ENCODE measurements around the gene CABP7. TPM values are rescaled to one million over a fixed set of nuclear protein-coding genes. Genes with fewer than 3 reads are reported as not detected.

Gene CABP7
- total and polyA plus RNA-seq, 2 of the 13 experiments (the other 11 are each of a cell fraction or from before 2014, with no cell fraction given), result 0.08 TPM; not detected in 1

DNA sequence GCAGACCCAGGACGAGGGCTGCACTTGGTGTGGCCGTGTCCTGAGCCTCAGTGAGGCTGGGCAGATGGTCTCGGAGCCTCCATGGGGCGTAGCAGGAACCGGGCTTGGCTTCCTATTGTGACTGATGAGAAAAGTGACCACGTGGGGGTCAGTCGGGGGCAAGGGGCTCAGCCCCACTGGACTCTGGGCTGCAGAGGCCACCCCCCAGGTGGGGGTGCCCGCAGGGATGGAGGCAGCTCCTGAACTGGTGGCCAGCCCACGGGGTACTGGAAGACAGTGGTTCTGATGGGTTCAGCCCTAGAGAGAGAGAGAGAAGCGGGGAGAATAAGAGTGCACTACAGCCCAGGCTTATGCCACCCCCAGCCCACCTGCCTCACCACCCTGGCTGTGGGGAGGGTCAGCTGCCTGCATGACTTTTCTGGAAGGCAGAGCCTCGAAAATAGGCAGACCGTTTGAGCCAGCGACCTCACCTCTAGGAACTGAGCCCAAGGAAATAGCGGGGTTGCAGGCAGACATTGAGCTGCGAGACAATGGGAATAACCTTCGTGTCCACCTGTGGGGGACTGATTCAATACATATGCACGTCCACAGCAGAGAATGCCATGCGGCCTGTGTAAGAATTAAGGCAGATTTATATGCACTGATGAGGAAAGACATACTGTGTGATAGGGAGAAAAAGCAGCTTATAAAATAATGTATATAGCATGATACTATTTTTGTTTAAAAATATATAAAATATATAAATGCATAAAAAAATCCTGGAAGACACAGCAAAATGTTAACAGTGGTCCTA, 11.5 kb downstream of the CABP7 start:
- TF ChIP-seq ZNF577 (CRISPR knock-in tag; IDR thresholded peaks at IDR 0.05; ENCODE audit: borderline replicate concordance, low read depth), result no peak
- no peak for TF ChIP-seq ZNF44 (CRISPR knock-in tag; IDR thresholded peaks at IDR 0.05)
- no peak for TF ChIP-seq ZNF710 (CRISPR knock-in tag; IDR thresholded peaks at IDR 0.05; ENCODE audit: borderline replicate concordance)
- TF ChIP-seq, protein P1, sequence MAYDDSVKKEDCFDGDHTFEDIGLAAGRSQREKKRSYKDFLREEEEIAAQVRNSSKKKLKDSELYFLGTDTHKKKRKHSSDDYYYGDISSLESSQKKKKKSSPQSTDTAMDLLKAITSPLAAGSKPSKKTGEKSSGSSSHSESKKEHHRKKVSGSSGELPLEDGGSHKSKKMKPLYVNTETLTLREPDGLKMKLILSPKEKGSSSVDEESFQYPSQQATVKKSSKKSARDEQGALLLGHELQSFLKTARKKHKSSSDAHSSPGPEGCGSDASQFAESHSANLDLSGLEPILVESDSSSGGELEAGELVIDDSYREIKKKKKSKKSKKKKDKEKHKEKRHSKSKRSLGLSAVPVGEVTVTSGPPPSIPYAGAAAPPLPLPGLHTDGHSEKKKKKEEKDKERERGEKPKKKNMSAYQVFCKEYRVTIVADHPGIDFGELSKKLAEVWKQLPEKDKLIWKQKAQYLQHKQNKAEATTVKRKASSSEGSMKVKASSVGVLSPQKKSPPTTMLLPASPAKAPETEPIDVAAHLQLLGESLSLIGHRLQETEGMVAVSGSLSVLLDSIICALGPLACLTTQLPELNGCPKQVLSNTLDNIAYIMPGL (CRISPR knock-in tag; IDR thresholded peaks at IDR 0.05; ENCODE audit: borderline replicate concordance in 1 of 2, low read depth in 1 of 2), result no peak
- no peak for TF ChIP-seq ZBTB8A (CRISPR knock-in tag; IDR thresholded peaks at IDR 0.05; ENCODE audit: borderline replicate concordance, low read depth)
- no peak for TF ChIP-seq MAZ (IDR thresholded peaks at IDR 0.05; ENCODE audit: borderline replicate concordance, low read depth, low read length)
- no peak for TF ChIP-seq MAZ (CRISPR knock-in tag; IDR thresholded peaks at IDR 0.05; ENCODE audit: low read depth)
- no peak for TF ChIP-seq ZNF235 (CRISPR knock-in tag; IDR thresholded peaks at IDR 0.05; ENCODE audit: borderline replicate concordance)
- no peak for TF ChIP-seq DBP (CRISPR knock-in tag; IDR thresholded peaks at IDR 0.05; ENCODE audit: not compliant biosample characterization)
- no peak for TF ChIP-seq NFRKB (IDR thresholded peaks at IDR 0.05)
- TF ChIP-seq SNRNP70 (IDR thresholded peaks at IDR 0.05; ENCODE audit: low read depth, low read length), result no peak
- no peak for TF ChIP-seq CENPT (CRISPR knock-in tag; IDR thresholded peaks at IDR 0.05; ENCODE audit: low read depth)
- TF ChIP-seq ZNF451 (CRISPR knock-in tag; IDR thresholded peaks at IDR 0.05), result no peak
- no peak for TF ChIP-seq ZNF616 (CRISPR knock-in tag; IDR thresholded peaks at IDR 0.05; ENCODE audit: low read depth)
- TF ChIP-seq MTF1 (CRISPR knock-in tag; IDR thresholded peaks at IDR 0.05), result no peak
- TF ChIP-seq TBX2 (CRISPR knock-in tag; IDR thresholded peaks at IDR 0.05; ENCODE audit: borderline replicate concordance), result no peak
- peaks cover 1 to 3% of the 10 kb centered on the region in 2 experiments; a peak in 2 of 5 replicates for H3K36me3 ChIP-seq (replicated peaks in 1 of 2; ENCODE audit: control insufficient read depth in 1 of 2, insufficient read depth in 2 of 2, low read length in 2 of 2)
- in situ Hi-C loops (cut with HindIII; ENCODE audit: extremely low pct_ligation_motif_present, low pct_unique_long_range_greater_than_20kb) (no loop called here), intact Hi-C loops (cut with micrococcal nuclease; ENCODE audit: unreplicated experiment) (no loop called here)
- H3K79me2 ChIP-seq (ENCODE audit: insufficient read depth, low read length), result no peaks in the 10 kb centered on the region
- H4K20me1 ChIP-seq (ENCODE audit: insufficient read depth, low read length), result no peaks in the 10 kb centered on the region
- no peak overlapping the region for H3K27ac ChIP-seq (ENCODE audit: extremely low read length, insufficient read depth, low read length)
- H3K27me3 ChIP-seq (ENCODE audit: control insufficient read depth in 1 of 2, insufficient read depth in 2 of 2, low read length in 2 of 2), result no peaks in the 10 kb centered on the region
- FAIRE-seq (no peak), ATAC-seq (no peak), DNase-seq (ENCODE audit: low spot score) (no peak)
- CTCF ChIA-PET (ENCODE audit: low intra/inter-chr PET ratio, low total read pairs), result no interaction called here
- WGBS (ENCODE audit: low lambda C conversion rate), result 88% methylated on average over 16 of the region's 18 CpGs
- no peaks in the 10 kb centered on the region for H3K9me3 ChIP-seq (ENCODE audit: low read length)
- POLR2A ChIA-PET, result no interaction called here
- no peak overlapping the region for H2AFZ ChIP-seq (ENCODE audit: low read length)
- H3K9ac ChIP-seq (ENCODE audit: insufficient read depth, low read depth, low read length), result no peak overlapping the region
- BruUV-seq (replicated peaks), result no TSS peak
- peaks cover 15% of the 10 kb centered on the region; the same call in 1 of the 2 replicates for H3K4me1 ChIP-seq (ENCODE audit: insufficient read depth, low read length)
- no peak overlapping the region for H3K4me3 ChIP-seq (replicated peaks in 1 of 3; ENCODE audit: insufficient read depth in 1 of 3, low read depth in 2 of 3, low read length in 3 of 3)
- no peak overlapping the region for H3K4me2 ChIP-seq (ENCODE audit: low read depth, low read length)
